ENCODE measurements around the gene RNF220. TPM values are rescaled to one million over a fixed set of nuclear protein-coding genes. Genes with fewer than 3 reads are reported as not detected.
A peak's percentile ranks its signal among the peaks of the same experiment; 100 is the strongest.

RNF220 gene
- polyA plus RNA-seq, 1 donor (not counting 4 experiments of a cell fraction or from before 2014, with no cell fraction given), result 42.7 TPM

- no peak for TF ChIP-seq CTCF (optimal IDR thresholded peaks at IDR 0.05 in 1 of 3, IDR thresholded peaks at IDR 0.05 in 1 of 3, conservative IDR thresholded peaks at IDR 0.05 in 1 of 3; ENCODE audit: extremely low read depth in 1 of 3, insufficient read depth in 2 of 3, low read length in 3 of 3)
- no peak for TF ChIP-seq EZH2 (IDR thresholded peaks at IDR 0.05; ENCODE audit: low read length)
- Histone ChIP-seq H3K36me3 (ENCODE audit: control insufficient read depth in 2 of 2, extremely low read depth in 1 of 2, insufficient read depth in 2 of 2, low read length in 2 of 2) (no peaks in the 10 kb centered on the region), H3K4me3 (ENCODE audit: control insufficient read depth in 2 of 3, extremely low read depth in 1 of 3, insufficient read depth in 2 of 3, low read depth in 1 of 3, low read length in 3 of 3) (no peak overlapping the region), H4K20me1 (ENCODE audit: control insufficient read depth, extremely low read depth, insufficient read depth, low read length) (no peaks in the 10 kb centered on the region), H3K9me1 (ENCODE audit: control insufficient read depth, extremely low read depth, insufficient read depth, low read length) (no peaks in the 10 kb centered on the region), H3K4me1 (ENCODE audit: control insufficient read depth, extremely low read depth, insufficient read depth, low read length) (peaks cover 11% of the 10 kb centered on the region), H3K27ac (ENCODE audit: control insufficient read depth, insufficient read depth, low read length) (no peak overlapping the region), H3K79me2 (ENCODE audit: control insufficient read depth, insufficient read depth, low read length) (no peaks in the 10 kb centered on the region), H3K9ac (ENCODE audit: control insufficient read depth, extremely low read depth, insufficient read depth, low read length) (no peak overlapping the region), H2AFZ (ENCODE audit: control insufficient read depth, low read length) (peak overlapping the region; percentile 2), H3K9me3 (ENCODE audit: control insufficient read depth, low read depth, low read length) (no peaks in the 10 kb centered on the region), H3K4me2 (ENCODE audit: control insufficient read depth, extremely low read depth, insufficient read depth, low read depth, low read length) (no peak overlapping the region), H3K27me3 (ENCODE audit: control insufficient read depth, extremely low read depth, insufficient read depth, low read length) (no peaks in the 10 kb centered on the region)
- dilution Hi-C loops (cut with MboI; ENCODE audit: extremely low pct_ligation_motif_present, low sequenced_read_pairs), result no loop called here
- FAIRE-seq, result no peak
- DNase-seq (ENCODE audit: low read depth, low spot score), result no peak
Observed at GRCh38 chr1:44625348-44625747, 220.3 kb downstream of the RNF220 start.

DNA sequence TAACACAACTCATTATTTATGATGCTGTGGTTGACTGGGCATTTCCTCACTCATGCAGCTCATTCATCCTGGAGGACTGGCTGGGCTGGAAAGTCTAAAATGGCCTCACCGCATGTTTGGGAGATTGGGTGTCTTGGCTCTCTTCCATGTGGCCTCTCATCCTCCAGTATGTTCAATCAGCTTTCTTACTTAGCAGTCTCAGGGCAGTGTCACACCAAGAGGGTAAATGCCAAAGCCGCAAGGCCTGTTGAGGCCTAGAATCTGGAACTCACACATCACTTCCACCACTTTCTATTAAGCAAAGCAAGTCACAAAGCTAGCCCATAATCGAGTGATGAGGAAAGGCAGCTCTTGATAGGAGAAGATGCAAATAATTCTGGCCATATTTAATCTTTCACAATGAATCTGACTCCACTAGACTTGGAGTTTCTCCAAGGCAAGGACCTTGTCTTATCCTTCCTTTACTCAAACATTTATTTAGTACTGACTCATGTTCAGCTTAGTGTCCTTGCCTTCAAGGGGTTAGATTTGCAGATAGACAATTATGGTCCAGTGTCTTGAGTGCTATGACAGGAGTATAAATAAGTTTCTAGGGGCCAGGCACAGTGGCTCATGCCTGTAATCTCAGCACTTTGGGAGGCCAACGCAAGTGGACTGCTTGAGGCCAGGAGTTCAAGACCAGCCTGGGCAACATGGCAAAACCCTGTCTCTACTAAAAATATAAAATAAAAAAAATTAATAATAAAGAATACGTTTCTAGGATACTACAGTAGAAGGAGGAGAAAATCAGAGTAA, 224.1 kb downstream of the RNF220 start:
- Histone ChIP-seq H3K27me3 (ENCODE audit: control insufficient read depth, extremely low read depth, insufficient read depth, low read length) (no peaks in the 10 kb centered on the region), H3K9me3 (ENCODE audit: control insufficient read depth, low read depth, low read length) (no peaks in the 10 kb centered on the region), H3K27ac (ENCODE audit: control insufficient read depth, insufficient read depth, low read length) (peak overlapping the region; percentile 19), H3K4me1 (ENCODE audit: control insufficient read depth, extremely low read depth, insufficient read depth, low read length) (peaks cover 23% of the 10 kb centered on the region), H3K9ac (ENCODE audit: control insufficient read depth, extremely low read depth, insufficient read depth, low read length) (no peak overlapping the region), H4K20me1 (ENCODE audit: control insufficient read depth, extremely low read depth, insufficient read depth, low read length) (no peaks in the 10 kb centered on the region), H2AFZ (ENCODE audit: control insufficient read depth, low read length) (no peak overlapping the region), H3K36me3 (ENCODE audit: control insufficient read depth in 2 of 2, extremely low read depth in 1 of 2, insufficient read depth in 2 of 2, low read length in 2 of 2) (peaks cover 4 to 8% of the 10 kb centered on the region in 2 experiments), H3K4me2 (ENCODE audit: control insufficient read depth, extremely low read depth, insufficient read depth, low read depth, low read length) (no peak overlapping the region), H3K4me3 (ENCODE audit: control insufficient read depth in 2 of 3, extremely low read depth in 1 of 3, insufficient read depth in 2 of 3, low read depth in 1 of 3, low read length in 3 of 3) (no peak overlapping the region), H3K9me1 (ENCODE audit: control insufficient read depth, extremely low read depth, insufficient read depth, low read length) (no peaks in the 10 kb centered on the region), H3K79me2 (ENCODE audit: control insufficient read depth, insufficient read depth, low read length) (peaks cover 10% of the 10 kb centered on the region)
- dilution Hi-C loops (cut with MboI; ENCODE audit: extremely low pct_ligation_motif_present, low sequenced_read_pairs), result no loop called here
- TF ChIP-seq EZH2 (IDR thresholded peaks at IDR 0.05; ENCODE audit: low read length) (no peak), CTCF (optimal IDR thresholded peaks at IDR 0.05 in 1 of 3, IDR thresholded peaks at IDR 0.05 in 1 of 3, conservative IDR thresholded peaks at IDR 0.05 in 1 of 3; ENCODE audit: extremely low read depth in 1 of 3, insufficient read depth in 2 of 3, low read length in 3 of 3) (no peak)
- FAIRE-seq (peak; percentile 29), DNase-seq (ENCODE audit: low read depth, low spot score) (no peak)
